Stimulated activated CD4-positive, alpha-beta T cell treated with anti-CD3 and anti-CD28 coated beads, Interleukin-4, amount 100 ng/mL, for 48 hours (primary cell): ENCODE data around the gene CHURC1.
"Not testable (repeated sequence)": the region's sequence is repeated elsewhere in the genome, so short reads cannot be mapped to it uniquely, and the experiment has no call there.

Experiments
- DNase-seq, 2 donors: peaks; one replicate each; pipeline ENCODE4 v3.0.0-alpha.2; 2020; ENCODE audit warnings: low read depth in 2 of 2

CHURC1 gene

DNA sequence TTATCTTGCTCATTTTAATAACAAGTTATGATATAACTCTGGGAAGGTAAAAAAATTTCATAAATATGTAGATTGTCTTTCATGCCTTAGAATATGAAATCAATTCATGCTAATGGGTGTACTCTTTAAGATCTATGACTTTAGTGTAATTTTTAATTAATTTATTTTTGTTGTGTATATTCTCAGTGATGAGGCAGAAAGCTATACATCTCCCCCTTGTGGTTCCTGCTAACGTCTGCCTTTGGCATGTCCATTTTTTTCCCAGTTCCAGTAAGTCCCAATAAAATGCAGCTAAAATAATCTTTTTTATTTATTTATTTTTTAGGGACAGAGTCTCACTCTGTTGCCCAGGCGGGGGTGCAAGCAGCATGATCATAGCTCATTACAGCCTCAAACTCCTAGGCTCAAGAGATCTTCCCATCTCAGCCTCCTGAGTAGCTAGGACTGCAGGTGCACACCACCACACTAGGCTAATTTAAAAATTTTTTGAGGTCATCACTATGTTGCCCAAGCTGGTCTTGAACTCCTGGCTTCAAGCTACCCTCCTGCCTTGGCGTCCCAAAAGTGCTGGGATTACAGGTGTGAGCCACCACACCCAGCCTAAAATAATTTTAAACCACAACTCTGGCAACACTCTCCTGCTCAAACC, 3.3 kb upstream of the CHURC1 start:
- no peak for DNase-seq

DNA sequence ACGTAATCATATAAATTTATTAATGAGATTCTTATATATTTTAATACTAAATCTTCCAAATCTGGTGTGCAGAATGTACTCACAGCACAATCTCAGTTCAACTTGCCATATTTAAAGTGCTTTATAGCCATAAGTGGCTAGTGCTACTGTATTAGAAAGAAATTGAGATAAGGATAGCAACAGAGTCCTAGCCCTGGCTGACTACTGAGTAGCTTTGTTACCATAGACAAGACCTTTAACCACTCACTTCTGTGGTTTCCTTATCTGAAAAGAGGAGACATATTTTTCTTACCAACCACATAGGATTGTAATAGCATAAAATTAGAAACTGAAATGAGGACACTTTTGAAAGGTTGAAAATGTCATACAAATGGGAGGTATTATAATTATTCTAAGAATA, 2.0 kb upstream of the CHURC1 start:
- DNase-seq = no peak

DNA sequence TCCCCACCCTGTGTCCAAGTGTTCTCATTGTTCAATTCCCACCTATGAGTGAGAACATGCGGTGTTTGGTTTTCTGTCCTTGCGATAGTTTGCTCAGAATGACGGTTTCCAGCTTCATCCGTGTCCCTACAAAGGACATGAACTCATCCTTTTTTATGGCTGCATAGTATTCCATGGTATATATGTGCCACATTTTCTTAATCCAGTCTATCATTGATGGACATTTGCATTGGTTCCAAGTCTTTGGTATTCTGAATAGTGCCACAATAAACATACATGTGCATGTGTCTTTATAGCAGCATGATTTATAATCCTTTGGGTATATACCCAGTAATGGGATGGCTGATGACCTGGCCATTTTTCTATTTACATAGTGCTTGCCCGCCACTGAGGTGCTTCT, 778 bp upstream of the CHURC1 start:
- not testable (repeated sequence) for DNase-seq

DNA sequence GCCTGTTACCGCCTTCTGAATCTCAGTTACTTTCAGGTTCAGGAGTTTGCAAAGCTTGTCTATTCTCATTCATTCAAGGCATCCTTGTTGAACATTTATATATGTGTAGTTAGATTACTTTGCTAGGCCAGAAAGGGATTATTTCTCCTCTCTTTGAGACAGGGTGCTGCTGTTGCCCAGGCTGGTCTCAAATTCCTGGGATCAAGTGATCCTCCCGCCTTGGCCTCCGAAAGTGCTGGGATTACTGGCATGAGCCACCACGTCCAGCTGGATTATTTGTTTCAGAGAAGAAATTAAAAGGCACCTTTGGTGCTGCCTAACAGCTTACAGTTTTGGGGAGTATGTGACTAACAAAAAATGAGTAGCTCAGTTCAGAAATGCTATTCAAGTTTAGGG, 772 bp downstream of the CHURC1 start:
- DNase-seq = no peak

DNA sequence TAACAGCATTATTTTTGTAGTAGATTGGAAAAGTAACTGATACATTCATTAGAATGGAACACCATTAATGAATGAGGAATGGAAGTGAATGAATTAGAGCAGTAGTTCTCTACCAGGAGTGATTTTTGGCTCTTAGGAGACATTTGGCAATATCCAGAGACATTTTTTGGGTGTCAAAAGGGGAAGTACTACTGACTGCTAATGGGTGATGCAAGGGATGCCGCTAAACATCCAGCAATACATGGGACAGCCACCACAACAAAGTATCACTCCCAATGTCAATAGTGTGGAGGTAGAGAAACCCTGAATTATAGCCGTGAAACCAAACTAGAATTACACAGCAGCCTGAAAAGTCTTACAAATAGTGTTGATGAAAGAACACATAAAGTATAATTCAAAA, 1.5 kb downstream of the CHURC1 start:
- no peak for DNase-seq

DNA sequence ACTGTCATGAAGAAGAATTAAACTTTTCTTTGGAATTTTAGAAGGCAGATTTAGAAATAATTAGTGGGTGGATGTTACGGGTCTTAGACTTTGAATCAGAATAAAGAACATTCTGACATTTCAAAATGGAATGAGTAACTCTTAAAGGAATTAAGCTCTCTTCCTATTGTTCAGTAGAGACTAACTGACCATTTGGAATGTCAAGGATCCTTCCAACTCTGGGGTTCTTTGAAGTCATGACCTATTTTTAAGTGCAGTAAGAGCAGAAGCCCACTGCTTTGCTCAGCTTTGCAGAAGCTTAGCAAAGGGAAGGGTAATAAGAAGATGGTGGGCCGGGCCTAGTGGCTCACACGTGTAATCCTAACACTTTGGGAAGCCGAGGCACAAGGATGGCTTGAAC, 4.0 kb downstream of the CHURC1 start:
- no peak for DNase-seq

DNA sequence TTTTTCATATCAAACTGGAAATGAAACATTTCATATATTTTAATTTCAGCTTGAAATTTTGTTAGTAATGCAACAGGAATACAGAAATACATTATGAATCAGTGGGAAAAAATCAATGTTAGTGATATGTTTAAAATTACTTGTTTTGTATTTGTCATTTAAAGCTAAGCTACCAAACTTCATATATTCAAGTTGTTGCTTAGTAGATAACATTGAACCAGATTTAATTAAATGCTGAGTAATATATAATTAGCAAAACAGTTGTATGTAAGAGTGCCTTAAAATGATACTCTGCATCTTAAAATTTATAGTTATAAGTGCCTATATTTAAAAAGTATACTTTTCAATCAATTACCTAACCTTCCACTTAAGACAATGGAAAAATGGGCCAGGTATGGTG, 5.0 kb downstream of the CHURC1 start:
- DNase-seq = no peak

DNA sequence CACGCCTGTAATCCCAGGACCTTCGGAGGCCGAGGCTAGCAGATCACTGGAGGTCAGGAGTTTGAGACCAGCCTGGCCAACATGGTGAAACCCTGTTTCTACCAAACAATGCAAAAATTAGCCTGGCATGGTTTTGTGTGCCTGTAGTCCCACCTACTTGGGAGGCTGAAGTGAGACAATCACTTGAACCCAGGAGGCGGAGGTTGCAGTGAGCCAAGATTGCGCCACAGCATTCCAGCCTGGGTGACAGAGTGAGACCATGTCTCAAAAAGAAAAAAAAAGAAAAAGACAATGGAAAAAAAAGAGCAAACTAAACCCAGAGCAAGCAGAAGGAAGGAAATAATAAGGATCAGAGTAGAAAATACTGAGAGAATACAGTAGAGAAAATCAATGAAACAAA, 5.4 kb downstream of the CHURC1 start:
- DNase-seq = no peak

DNA sequence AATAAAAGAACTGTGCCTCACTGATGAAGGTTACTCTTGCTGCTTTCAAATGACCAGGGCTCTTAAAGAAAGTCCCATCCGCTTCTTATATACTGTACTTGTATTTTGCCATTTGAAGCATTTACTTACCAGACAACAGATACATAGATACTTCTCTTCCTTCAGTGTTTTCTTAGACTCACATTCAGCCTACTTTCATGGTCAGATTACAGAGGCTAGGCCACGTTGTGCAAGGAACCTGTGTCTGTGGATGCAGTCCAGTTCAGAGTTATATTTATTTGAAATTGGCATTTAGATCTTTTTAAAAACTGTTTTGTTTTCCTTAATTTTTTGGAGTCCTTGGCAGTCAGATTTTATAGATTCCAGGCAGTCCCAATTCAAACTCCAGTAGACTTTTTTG, 6.2 kb downstream of the CHURC1 start:
- no peak for DNase-seq

DNA sequence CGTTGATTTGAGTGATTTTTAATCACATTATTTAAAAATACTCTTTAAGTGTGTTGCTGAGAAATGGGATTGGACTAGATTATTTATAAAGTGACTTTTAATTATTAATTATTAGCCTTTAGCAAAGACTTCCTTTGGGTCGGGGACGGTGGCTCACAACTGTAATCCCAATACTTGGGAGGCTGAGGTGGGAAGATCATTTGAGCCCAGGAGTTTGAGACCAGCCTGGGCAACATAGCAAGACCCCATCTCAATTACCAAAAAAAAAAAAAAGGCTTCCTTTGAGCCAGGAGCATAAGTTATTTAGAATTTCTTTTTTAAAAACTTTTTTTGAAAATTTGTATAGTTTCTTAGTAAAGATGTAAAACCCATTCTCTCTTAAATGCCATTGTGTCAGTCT, 8.8 kb downstream of the CHURC1 start:
- DNase-seq = no peak

DNA sequence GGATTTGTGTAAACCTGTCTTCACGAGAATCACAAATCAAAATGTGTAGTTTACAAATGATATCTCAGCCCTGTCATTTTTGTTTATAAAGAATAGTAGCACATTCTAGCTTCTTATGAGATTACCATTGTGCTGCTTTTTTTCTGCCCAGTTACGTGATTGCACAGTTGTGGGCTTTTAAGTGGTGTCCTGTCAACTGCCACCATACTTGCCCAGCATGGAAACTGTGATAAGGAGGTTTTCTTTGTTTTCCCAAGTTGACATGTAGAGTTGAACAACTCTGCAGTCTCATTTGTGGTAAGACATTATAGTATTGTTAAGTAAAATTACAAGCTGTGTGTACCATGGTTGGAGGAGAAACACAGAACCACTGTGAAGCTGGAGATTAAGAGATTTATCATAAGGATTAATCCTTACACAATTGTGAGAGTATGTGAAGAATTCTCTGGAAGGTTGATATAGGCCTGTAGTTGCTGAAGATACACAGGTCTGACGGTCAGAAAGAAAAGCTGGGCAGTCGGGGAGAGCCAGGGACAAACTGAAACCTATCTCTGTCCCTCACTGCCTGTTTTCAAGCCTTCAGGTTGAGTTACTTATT, 12.2 kb downstream of the CHURC1 start:
- DNase-seq = no peak

DNA sequence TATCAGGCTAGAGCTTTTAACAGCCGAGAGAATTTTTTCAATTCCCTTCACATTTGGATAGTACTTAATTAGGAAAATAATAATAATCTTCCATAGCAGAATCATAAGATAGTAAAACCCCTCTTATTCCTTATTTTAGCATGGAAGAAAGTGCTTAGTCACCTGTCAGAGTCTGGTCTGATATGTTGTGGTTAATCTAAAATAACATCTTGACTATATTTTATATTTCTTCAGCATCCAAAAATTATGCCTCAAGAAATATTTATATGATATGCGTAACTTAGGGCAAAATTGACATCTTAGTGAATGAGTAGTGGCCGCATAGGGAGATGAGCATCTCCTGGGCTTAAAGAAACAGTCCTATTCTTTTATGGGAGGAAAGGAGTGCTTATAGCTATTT, 12.8 kb downstream of the CHURC1 start:
- DNase-seq = no peak

DNA sequence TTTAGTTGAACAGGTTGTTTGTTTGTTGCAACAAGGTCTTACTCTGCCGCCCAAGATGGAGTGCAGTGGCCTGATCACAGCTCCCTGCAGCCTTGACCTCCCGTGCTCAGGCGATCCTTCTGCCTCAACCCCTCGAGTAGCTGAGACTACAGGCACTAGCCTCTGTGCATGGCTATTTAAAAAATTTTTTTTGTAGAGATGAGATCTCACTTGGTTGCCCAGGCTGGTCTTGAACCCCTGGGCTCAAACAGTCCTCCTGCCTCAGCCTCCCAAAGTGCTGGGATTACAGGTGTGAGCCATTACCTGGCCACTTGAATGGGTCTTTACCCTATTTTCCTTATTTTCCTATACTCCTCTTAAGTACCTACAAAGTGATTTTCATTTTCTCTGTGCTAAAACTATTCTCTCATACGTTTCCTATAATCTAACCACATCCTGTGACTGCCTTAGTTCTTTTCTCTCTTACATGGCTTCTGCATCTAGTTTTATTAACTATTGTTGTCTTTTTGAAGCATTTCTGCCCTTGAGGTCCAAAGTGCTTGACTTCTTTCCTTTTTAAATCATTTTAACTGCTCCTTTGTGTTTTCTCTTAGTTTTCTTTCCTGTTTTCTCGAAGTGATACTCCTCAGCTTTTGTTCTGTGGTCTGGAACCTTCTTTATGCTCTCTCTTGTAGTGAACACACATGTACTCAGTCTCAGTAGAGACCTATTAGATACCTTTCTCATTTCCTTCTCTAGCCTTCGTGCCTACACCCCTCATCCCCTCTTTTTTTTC, 14.2 kb downstream of the CHURC1 start:
- no peak for DNase-seq

DNA sequence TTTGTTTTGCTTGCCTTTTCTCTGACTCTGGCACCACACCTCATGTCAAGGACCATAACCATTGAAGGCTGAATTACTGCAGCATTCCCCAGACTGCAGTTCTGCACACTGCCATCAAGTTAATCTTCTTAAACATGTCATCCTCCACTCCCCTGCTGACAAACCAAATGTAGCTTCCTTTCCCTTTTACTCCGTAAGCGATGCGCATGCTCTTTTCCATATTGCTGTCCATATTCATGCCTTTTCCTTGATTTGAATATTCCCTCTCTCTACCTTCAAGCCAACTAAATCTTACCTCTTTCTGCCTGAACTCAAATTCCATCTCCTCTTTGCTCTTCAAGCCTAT, 14.7 kb downstream of the CHURC1 start:
- DNase-seq = no peak

DNA sequence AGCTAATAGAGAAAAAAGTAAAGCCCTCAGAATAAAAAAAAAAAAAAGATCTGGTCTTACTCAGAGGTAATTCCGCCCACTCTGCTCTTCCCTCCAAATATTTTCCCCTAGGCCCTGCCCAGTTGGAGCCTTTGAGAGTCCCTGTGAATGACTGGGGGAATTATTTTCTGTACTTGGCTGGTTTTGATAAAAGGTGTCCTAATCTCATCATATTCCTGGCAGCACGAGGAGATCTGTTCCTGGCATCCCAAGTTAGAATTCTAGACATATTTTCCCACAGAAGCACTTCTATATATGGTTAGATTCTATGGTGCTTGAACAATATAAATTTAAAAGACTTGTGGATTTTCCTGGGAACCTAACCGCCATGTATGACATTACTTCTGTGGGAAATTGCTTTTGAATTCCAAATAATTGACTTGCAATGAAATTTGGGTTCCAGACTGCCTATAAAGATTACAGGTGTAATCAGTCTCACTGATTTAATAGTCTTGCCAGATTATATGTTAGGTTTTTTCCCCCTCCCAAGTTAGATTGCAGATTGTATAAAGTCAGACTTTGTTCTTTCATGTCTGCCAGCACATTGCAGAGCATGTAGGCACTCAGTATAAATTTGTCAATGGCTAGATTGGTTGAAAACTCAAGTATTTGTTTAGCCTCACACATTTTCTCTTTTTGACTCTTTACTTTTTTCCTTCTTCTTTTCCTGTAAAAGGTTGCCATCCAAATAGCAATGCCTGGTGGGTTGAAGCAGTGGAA, 16.0 kb downstream of the CHURC1 start:
- no peak for DNase-seq

DNA sequence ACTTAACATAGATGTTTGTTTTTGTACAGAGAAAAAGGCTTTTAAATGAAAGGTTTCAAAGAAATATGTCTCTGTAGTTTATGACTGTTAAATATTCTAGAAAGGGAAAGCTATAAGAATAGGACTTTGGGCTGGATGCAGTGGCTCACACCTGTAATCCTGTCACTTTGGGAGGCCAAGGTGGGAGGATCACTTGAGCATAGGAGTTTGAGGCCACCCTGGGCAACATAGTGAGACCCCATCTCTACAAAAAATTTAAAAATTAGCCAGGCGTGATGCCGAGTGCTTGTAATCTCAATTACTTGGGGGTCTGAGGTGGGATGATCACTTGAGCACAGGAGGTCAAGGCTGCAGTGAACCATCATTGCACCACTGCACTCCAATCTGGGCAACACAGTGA, 16.9 kb downstream of the CHURC1 start:
- DNase-seq = no peak

DNA sequence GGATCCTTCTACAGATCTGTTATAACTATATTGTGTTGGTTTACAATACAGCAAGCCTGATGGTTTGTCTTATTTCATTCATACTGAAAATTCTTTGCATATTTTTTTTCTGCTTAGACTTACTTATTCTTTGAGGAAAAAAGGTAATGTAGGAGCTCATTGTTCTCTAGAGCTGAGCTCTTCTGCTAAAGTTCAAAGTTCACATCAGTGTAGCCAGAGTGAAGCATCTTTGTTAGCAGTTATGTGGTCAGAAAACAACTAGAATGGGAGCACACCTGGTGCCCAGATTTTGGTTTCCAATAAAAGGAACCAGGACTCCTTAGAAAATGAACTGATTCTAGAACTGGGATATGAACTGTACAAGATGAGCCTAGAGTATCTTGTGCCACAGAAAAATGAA, 18.0 kb downstream of the CHURC1 start:
- DNase-seq = no peak

DNA sequence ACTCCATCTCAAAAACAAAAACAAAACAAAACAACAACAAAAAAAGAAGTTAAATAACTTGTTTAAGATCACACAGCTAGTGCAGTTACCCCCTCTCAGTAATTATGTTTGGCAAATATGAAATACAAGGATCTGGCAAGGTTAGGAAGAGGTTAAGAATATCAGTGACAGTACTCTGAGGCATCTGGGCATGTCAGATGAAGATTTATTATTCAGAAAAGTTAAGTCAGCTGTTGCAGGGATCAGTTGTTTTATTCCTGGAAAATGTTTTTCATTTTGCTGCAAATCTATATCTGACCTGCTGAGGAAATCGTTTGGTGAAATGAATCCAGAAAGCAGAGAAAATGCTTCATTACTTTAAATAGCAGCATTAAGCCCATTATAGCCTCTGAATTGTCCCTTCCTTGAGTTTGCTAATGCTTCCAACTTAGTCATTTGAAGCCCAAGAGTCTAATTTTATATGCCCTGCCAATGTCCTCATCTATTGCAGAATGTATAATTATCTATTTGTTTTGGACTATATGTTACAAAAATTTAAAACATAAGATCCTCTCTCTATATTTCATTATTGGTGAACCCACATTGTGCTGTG, 20.2 kb downstream of the CHURC1 start:
- DNase-seq = no peak

DNA sequence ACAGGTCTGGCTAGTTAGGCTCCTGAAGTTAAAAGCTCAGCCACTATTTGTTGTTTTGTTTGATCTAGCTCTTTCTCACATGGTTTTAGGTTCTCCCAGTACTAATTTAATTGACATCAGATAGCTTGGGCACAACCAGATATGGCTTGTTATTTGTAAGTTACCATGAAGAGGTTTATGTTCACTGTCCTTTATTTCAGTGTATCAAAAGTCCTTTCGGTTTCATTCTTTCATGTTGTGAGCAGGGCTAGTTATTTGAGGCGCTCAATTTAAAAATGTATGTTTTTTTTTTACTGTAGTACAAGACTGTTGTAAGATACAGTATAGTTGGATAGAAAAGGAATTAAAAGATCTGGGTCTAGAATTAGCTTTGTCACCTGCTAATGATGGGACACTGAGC, 21.3 kb downstream of the CHURC1 start:
- no peak for DNase-seq

DNA sequence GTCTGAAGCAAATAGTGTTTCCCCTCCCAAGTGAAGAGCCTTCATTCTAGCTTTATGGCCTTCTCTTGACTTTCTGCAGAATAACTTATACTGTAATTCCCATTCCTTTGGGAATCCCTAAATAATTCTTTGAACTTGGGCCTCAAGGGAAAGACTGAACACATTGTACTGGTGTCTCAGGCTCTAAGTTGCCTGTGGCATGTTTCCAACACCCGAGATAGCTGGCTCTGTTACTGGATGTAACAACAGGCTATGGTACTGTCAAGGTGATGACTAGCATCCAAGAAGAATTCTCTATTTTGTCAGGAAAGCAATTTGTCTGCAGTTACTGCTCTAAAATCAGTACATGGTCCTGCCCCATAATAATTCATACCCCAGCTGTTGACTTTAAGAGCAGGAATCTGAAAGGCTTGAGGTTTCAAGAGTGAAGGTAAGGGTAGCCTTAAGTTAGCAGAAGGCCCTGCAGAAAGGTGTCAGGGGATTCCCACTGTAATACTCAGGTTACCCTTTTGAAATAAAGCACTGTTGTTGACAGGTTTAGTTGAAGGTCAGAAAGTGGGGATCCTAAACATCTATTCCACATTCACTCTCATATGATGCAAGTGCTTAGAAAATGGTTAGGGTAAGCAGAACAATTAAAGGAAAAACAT, 23.0 kb downstream of the CHURC1 start:
- no peak for DNase-seq

DNA sequence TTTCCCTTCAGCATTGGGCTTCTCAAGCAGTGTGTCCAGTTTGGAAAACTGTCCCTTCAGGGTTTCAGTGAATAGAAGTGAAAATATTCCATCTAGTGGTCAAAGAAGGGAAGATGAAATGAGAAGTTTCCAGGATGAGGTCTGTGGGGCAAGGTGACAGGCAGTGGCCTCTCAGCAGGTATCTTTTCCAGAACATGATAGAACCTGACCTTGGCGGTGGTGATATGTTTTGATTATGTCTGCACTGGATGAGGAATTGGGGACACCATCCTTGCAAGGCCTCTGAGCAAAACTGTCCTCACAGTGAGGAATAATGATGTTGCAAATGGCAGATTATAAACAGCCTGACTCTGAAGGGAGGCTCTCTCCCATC, 23.6 kb downstream of the CHURC1 start:
- no peak for DNase-seq
